DMS79 (cell line): Measurements from ENCODE around the gene NFS1.
"Not testable (repeated sequence)": the region's sequence is repeated elsewhere in the genome, so short reads cannot be mapped to it uniquely, and the experiment has no call there.

Experiments used
- DNase-seq: peaks from one replicate; lab custom pipeline; 2025; lab: John Stamatoyannopoulos, UW

Gene NFS1

DNA sequence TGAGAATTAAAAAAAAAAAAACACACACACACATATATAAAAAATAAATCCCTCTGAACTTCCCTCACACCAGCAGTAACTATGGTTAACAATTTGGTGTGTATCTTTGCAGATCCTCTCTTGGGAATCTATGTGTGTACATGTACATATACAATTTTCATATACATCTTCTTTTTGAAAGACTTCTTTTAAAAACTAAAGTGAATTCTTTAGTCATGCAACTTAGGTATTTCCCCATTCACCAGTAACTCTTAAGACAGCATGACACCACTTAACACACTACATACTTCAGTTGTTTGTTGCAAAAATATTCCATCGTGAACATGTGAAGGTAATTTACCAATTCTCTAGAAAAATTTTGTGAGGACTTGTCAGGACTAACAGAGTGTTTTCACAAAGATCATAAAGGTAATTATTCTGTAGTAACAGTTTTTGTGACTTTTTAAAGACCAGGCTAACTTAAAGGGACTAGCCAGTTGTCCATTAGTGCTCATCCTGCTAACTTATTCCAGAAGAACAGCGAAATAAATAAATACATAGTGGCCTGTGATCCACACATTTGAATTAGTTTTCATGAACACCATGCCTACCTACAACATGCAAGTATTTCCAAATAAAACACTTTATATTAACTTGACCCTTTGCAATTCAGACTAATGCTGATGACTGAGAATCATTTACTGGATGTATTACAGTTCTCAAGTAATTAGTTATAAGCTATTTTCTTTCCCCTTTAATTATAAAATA is 30.9 kb upstream of the NFS1 start:
- no peak for DNase-seq

- DNase-seq: no peak
Observed at GRCh38 chr20:35729283-35729807, 30.2 kb upstream of the NFS1 start.

DNA sequence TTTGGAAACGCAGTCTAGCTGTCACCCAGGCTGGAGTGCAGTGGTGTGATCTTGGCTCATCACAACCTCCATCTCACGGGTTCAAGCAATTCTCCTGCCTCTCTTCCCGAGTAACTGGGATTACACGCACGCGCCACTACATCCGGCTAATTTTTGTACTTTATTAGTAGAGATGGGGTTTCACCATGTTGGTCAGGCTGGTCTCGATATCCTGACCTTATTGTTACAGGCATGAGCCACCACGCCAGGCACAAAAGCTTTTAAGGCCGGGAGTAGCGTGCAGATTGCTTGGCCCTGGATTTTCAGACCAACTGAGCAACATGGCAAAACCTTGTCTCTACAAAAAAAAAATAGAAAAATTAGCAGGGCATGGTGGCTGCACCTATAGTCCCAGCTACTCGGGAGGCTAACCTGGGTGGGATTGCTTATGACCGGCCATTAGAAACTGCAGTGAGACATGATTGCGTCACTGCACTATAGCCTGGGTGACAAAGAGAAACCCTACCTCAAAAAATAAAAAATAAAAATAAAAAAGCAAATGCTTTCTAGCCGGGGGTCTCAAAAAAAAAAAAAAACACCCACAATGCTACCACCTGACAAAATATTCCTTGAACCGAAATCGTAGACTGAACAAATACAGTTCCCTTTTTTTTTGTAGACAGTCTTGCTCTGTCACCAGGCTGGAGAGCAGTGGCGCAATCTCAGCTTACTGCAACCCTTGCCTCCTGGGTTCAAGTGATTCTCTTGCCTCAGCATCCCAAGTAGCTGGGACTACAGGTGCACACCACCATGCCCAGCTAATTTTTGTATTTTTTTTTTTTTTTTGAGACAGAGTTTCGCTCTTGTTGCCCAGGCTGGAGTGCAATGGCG is 27.9 kb upstream of the NFS1 start:
- DNase-seq: no peak

DNA sequence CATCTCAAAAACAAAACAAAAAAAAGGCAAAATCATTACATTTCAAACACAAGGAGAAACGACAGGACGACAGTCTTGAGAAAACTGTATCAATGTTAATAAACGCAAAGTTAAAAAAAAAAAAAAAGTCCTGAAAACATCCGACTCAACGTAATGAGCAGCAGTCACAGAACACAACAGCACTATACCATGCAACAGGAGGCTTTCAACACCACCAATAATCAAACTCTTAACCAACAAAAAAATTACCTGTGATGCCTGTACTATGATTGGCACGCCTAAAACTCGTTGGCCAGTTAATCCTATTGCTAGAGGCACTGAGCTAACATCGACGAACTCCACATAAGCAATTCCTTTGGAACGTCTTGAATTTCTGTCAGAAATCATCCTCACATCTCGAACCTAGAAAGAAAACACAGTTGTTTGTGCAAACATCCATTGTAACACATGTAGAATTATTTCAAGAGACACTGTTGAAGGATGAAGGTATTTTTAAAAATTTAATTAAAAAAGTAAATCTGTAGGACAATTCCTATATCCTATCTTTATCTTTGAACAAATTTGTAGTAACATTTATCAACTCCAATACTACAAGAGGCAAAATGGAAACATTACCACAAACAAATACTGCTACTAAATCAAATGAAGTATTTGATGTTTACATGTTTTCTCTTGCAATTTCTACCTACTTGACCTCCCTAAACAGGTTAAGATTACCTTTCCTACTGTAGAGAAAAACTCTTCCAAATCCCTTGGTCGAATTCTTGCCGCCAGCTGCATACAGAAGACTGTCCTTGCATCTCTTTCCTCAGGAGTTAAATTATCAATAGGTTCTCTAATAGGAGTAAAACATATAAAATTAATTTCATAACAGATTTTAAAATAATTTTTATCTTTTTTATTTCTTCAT is 25.4 kb upstream of the NFS1 start:
- DNase-seq: no peak

DNA sequence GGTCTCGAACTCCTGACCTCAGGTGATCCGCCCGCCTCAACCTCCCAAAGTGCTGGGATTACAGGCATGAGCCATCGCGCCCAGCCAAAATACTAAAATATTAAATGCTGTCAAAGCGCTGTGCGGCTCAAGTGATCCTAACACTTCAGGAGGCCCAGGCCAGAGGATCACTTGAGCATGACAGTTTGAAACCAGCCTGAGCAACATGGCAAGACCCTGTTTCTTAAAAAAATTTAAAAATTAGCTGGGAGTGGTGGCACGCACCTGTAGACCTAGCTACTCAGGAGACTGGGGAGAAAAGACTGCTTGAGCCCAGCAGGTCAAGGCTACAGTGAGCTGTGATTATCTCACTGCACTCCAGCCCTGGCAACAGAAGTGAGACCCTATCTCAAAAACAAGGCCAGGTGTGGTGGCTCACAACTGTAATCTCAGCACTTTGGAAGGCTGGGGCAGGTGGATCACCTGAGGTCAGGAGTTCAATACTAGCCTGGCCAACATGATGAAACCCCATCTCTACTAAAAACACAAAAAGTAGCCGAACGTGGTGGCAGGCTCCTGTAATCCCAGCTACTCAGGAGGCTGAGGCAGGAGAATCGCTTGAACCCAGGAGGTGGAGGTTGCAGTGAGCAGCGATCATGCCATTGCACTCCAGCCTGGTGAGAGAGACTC is 24.6 kb upstream of the NFS1 start:
- not testable (repeated sequence) for DNase-seq

- DNase-seq: not testable (repeated sequence)
Observed at GRCh38 chr20:35723275-35723639, 24.1 kb upstream of the NFS1 start.

- no peak for DNase-seq
Observed at GRCh38 chr20:35721621-35722020, 22.5 kb upstream of the NFS1 start.

- no peak for DNase-seq
Observed at GRCh38 chr20:35721219-35721618, 22.1 kb upstream of the NFS1 start.

DNA sequence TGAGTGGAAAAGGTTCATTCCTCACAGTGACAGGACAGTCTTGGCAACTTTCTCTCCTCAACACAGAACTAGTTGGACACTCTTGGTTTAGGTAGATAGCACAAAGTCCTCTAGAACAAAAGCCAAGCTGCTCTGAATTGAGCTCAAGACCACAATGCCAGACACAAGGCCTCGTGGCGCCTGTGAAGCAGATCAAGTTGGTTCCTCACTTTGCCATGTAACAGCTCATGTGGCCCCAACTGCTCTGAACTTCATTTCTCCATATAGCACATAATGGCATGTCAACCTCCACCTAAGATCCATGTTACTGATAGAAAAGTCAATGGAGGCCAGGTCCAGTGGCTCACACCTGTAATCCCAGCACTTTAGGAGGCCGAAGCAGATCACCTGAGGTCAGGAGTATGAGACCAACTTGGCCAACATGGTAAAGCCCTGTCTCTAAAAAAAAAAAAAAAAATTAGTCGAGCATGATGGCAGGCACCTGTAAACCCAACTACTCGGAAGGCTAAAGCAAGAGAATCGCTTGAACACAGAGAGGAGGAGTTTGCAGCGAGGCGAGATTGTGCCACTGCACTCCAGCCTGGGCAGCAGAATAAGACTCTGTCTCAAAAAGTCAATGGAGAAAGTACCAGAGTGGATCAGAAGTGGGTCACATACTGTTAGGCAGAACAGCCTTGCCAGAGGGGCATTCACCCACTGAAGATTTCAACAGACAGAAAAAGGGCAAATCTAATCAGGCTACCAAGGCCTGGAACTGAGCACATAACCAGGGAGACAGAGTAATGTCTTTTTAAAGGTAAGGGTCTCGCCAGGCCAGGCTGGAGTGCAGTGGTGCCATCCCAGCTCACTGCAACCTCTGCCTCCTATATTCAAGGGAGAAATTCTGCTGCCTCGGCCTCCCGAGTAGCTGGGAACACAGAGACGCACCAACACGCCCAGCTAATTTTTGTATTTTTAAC is 21.3 kb upstream of the NFS1 start:
- DNase-seq: no peak

GRCh38 chr20:35719717-35720116 is 20.6 kb upstream of the NFS1 start:
- no peak for DNase-seq

GRCh38 chr20:35718972-35719635 is 20.0 kb upstream of the NFS1 start:
- DNase-seq: no peak

GRCh38 chr20:35718321-35718720 is 19.2 kb upstream of the NFS1 start:
- not testable (repeated sequence) for DNase-seq

GRCh38 chr20:35716330-35716729 is 17.2 kb upstream of the NFS1 start:
- no peak for DNase-seq

GRCh38 chr20:35715652-35716051 is 16.5 kb upstream of the NFS1 start:
- DNase-seq: no peak

DNA sequence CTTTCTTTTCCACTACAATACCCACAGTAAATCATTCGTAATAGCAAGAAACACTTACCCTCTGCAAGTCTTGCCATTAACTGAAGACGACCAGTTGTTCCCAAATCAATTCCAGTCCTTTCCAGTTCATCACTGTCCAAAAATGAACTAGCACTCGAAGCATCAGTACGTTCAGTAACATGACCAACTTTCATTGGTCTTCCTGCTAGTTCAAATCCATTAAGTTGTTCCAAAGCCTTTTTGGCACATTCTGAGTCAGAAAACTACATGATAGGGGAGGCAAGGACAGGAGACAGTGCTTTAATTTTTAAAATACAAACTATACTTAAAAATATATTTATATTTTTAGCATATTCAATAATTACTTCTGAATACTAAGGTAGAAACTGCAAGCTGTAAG is 15.0 kb upstream of the NFS1 start:
- DNase-seq: no peak

- DNase-seq: not testable (repeated sequence)
Observed at GRCh38 chr20:35713120-35713519, 14.0 kb upstream of the NFS1 start.

DNA sequence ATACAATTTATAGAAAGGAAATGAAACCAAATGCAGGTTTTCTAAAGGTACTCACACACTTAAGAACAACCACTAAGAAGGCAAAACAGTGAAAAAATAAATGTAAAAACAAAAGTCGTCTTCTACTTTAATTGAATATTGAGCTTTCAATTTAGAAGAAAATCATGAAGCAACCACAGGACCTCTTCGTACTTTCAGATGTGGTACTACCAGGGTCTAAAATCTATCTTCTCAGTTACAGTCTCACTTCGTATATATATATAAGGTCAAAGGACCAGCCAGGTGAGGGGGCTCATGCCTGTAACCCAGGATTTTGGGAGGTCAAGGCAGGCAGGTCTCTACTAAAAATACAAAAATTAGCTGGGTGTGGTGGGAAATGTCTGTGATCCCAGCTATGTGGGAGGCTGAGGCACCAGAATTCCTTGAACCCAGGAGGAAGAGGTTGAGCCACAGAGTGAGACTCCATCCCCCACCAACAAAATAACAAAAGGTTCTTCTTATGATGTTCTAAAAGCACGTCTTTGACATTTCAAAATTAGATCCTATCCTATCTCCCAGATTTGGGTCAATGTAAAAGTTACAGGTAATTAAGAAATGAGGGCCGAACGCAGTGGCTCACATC is 12.5 kb upstream of the NFS1 start:
- no peak for DNase-seq

- no peak for DNase-seq
Observed at GRCh38 chr20:35710884-35711587, 11.9 kb upstream of the NFS1 start.

- no peak for DNase-seq
Observed at GRCh38 chr20:35710039-35710438, 10.9 kb upstream of the NFS1 start.
